ENCODE results near the gene TBL1X. TPM values are rescaled to one million over a fixed set of nuclear protein-coding genes. Genes with fewer than 3 reads are reported as not detected.

TBL1X gene
- total and polyA plus RNA-seq, 2 experiments from 2014 or later: 8.7 to 26.9 TPM

GRCh38 chrX:9489234-9489633 is 24.4 kb downstream of the TBL1X start:
- no peak overlapping the region for H2AFZ ChIP-seq
- H3K4me3 ChIP-seq: no peak overlapping the region
- H3K9me2 ChIP-seq (ENCODE audit: insufficient read depth): no peaks in the 10 kb centered on the region
- no peak for ATAC-seq
- no peak overlapping the region for H3K27ac ChIP-seq (ENCODE audit: low read depth)
- Mint-ChIP-seq H3K27me3 (ENCODE audit: insufficient read depth, low read depth, poor library complexity) (no peaks in the 10 kb centered on the region), H3K27ac (no peak overlapping the region), H3K36me3 (ENCODE audit: low read depth) (peaks cover 23% of the 10 kb centered on the region), H3K4me1 (peaks cover 3% of the 10 kb centered on the region; the same call in 2 of the 3 replicates), H3K9me3 (no peaks in the 10 kb centered on the region), H3K4me3 (no peak overlapping the region)
- H3K79me2 ChIP-seq (replicated peaks; ENCODE audit: insufficient read depth): peaks cover 43% of the 10 kb centered on the region
- no peak overlapping the region for H3K4me2 ChIP-seq
- no peaks in the 10 kb centered on the region for H3F3A ChIP-seq (replicated peaks; ENCODE audit: low read depth)
- no peaks in the 10 kb centered on the region for H3K27me3 ChIP-seq (ENCODE audit: insufficient read depth)
- H3K36me3 ChIP-seq (ENCODE audit: insufficient read depth): no peaks in the 10 kb centered on the region
- no peak for DNase-seq (ENCODE audit: low spot score)
- H4K20me1 ChIP-seq (replicated peaks; ENCODE audit: insufficient read depth): no peaks in the 10 kb centered on the region; the same call in 1 of the 2 replicates
- no peaks in the 10 kb centered on the region for H3K4me1 ChIP-seq (ENCODE audit: insufficient read depth)
- TF ChIP-seq CTCF (conservative IDR thresholded peaks at IDR 0.05; ENCODE audit: low read depth in 2 of 2) (no peak), ZNF114 (CRISPR knock-in tag; IDR thresholded peaks at IDR 0.05) (no peak), POLR2AphosphoS5 (IDR thresholded peaks at IDR 0.05; ENCODE audit: low read depth) (no peak), ZNF462 (CRISPR knock-in tag; IDR thresholded peaks at IDR 0.05) (no peak), STAT1 (IDR thresholded peaks at IDR 0.05; ENCODE audit: unreplicated experiment) (no peak), CREB1 (CRISPR knock-in tag; IDR thresholded peaks at IDR 0.05; ENCODE audit: low read depth) (no peak), JUNB (IDR thresholded peaks at IDR 0.05; ENCODE audit: unreplicated experiment) (no peak), ZNF331 (CRISPR knock-in tag; IDR thresholded peaks at IDR 0.05; ENCODE audit: low read depth) (no peak), EZH2phosphoT487 (IDR thresholded peaks at IDR 0.05; ENCODE audit: unreplicated experiment) (no peak), NANOG (IDR thresholded peaks at IDR 0.05; ENCODE audit: borderline replicate concordance) (no peak), EZH2 (IDR thresholded peaks at IDR 0.05; ENCODE audit: low read depth, unreplicated experiment) (no peak)
- TF ChIP-seq, protein P1, sequence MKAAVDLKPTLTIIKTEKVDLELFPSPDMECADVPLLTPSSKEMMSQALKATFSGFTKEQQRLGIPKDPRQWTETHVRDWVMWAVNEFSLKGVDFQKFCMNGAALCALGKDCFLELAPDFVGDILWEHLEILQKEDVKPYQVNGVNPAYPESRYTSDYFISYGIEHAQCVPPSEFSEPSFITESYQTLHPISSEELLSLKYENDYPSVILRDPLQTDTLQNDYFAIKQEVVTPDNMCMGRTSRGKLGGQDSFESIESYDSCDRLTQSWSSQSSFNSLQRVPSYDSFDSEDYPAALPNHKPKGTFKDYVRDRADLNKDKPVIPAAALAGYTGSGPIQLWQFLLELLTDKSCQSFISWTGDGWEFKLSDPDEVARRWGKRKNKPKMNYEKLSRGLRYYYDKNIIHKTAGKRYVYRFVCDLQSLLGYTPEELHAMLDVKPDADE (IDR thresholded peaks at IDR 0.05): no peak
- TF ChIP-seq, protein P2, sequence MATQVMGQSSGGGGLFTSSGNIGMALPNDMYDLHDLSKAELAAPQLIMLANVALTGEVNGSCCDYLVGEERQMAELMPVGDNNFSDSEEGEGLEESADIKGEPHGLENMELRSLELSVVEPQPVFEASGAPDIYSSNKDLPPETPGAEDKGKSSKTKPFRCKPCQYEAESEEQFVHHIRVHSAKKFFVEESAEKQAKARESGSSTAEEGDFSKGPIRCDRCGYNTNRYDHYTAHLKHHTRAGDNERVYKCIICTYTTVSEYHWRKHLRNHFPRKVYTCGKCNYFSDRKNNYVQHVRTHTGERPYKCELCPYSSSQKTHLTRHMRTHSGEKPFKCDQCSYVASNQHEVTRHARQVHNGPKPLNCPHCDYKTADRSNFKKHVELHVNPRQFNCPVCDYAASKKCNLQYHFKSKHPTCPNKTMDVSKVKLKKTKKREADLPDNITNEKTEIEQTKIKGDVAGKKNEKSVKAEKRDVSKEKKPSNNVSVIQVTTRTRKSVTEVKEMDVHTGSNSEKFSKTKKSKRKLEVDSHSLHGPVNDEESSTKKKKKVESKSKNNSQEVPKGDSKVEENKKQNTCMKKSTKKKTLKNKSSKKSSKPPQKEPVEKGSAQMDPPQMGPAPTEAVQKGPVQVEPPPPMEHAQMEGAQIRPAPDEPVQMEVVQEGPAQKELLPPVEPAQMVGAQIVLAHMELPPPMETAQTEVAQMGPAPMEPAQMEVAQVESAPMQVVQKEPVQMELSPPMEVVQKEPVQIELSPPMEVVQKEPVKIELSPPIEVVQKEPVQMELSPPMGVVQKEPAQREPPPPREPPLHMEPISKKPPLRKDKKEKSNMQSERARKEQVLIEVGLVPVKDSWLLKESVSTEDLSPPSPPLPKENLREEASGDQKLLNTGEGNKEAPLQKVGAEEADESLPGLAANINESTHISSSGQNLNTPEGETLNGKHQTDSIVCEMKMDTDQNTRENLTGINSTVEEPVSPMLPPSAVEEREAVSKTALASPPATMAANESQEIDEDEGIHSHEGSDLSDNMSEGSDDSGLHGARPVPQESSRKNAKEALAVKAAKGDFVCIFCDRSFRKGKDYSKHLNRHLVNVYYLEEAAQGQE (IDR thresholded peaks at IDR 0.05; ENCODE audit: unreplicated experiment): no peak

Measured in GM23338 (cell line).